ENCODE measurements around the gene NUAK1. TPM values are rescaled to one million over a fixed set of nuclear protein-coding genes. Genes with fewer than 3 reads are reported as not detected.

Gene NUAK1
- total RNA-seq, 4 donors from 2014 or later: 0.75 to 14.7 (median 3.5) TPM

DNA sequence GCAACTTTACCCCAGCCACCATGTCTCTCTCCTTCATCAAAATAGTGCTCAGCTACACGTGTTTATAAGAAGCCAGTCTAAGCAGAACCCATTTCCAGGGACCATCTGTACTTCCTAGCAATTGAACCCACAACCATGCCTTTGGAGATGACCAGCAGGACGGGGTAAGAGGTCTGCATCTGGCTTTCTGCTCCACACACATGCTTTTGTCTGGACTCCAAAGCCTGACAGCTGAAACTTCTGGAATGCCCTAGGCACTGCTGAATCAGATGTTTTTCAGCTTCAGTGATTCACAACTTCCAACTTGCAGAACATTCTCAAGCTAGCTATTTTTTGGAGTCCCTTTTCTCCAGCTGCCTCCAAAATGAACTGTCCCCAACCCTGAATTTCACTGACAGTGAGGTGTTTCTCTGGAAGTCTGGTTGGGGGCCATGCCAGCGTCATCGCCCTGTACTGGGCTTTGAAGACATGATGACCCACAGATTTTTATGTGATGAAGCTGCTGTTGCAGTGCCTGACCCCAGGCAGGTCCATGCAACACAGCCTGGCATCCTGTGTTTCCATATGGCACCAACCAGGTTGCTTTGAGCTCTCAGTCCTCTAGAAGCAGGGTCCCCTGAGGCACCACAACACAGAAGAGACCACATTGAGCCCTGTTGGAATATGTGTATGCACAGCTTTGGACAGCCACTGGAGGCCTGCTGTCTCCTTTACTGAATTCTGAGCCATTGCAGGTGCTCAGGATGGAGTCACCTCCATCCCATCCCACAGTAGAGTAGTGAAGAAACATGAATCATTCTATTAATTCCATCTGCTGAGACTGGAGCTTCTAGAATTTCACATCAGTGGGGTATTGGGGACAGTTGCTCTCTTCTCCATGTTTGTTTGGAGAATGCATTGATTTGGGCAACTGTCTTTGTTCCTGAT, 80.2 kb downstream of the NUAK1 start:
- in situ Hi-C loops (cut with MboI; ENCODE audit: low pct_ligation_motif_present in 1 of 4, low pct_unique_long_range_greater_than_20kb in 1 of 4, low sequenced_read_pairs in 3 of 4) (no loop called here), intact Hi-C loops (cut with DNase I; ENCODE audit: low total_unique reads) (no loop called here)
- TF ChIP-seq EP300 (IDR thresholded peaks at IDR 0.05; ENCODE audit: low read depth): no peak
- TF ChIP-seq, protein P1, sequence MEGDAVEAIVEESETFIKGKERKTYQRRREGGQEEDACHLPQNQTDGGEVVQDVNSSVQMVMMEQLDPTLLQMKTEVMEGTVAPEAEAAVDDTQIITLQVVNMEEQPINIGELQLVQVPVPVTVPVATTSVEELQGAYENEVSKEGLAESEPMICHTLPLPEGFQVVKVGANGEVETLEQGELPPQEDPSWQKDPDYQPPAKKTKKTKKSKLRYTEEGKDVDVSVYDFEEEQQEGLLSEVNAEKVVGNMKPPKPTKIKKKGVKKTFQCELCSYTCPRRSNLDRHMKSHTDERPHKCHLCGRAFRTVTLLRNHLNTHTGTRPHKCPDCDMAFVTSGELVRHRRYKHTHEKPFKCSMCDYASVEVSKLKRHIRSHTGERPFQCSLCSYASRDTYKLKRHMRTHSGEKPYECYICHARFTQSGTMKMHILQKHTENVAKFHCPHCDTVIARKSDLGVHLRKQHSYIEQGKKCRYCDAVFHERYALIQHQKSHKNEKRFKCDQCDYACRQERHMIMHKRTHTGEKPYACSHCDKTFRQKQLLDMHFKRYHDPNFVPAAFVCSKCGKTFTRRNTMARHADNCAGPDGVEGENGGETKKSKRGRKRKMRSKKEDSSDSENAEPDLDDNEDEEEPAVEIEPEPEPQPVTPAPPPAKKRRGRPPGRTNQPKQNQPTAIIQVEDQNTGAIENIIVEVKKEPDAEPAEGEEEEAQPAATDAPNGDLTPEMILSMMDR (IDR thresholded peaks at IDR 0.05): no peak
- TF ChIP-seq POLR2AphosphoS5 (IDR thresholded peaks at IDR 0.05): no peak
- TF ChIP-seq POLR2A (IDR thresholded peaks at IDR 0.05): no peak
- WGBS, 2 donors (ENCODE audit: low coverage in 1 of 2): 68% methylated on average over 4 of the region's 4 CpGs; no CpG with 5 or more reads in 1 of the 2 donors
- H3K27ac ChIP-seq: no peak overlapping the region
- no peaks in the 10 kb centered on the region for H3K4me1 ChIP-seq
- no peak overlapping the region for H3K4me3 ChIP-seq
- no peaks in the 10 kb centered on the region for H3K27me3 ChIP-seq
- H3K9me3 ChIP-seq: no peaks in the 10 kb centered on the region
- H3K36me3 ChIP-seq: no peaks in the 10 kb centered on the region
- DNase-seq: no peak

DNA sequence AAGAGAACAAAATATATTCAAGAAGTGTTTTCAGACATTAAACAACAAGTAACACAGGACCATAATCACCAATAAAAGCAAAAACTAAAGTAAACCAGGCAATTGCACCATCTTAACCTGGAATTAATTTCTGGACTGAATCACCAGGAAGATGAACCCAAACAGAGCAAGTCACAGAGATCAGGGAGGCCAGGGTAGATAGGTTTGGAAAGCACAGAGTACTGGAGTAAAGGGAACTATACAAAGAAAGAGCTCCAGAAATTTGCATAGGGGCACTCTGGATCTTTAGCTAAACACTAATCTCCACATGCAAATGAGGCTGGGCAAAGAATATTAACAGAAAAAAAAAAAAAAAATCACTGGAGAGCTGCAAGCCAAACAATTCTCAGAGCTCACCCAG, 84.7 kb downstream of the NUAK1 start:
- Histone ChIP-seq H3K4me1 (no peaks in the 10 kb centered on the region), H3K27ac (no peak overlapping the region), H3K36me3 (no peaks in the 10 kb centered on the region), H3K4me3 (no peak overlapping the region), H3K27me3 (no peaks in the 10 kb centered on the region), H3K9me3 (no peaks in the 10 kb centered on the region)
- intact Hi-C loops (cut with DNase I; ENCODE audit: low total_unique reads): no loop called here
- DNase-seq: no peak
- in situ Hi-C loops (cut with MboI; ENCODE audit: low pct_ligation_motif_present in 1 of 4, low pct_unique_long_range_greater_than_20kb in 1 of 4, low sequenced_read_pairs in 3 of 4): no loop called here
- no peak for TF ChIP-seq EP300 (IDR thresholded peaks at IDR 0.05; ENCODE audit: low read depth)
- no peak for TF ChIP-seq POLR2A (IDR thresholded peaks at IDR 0.05)
- no peak for TF ChIP-seq POLR2AphosphoS5 (IDR thresholded peaks at IDR 0.05)
- TF ChIP-seq, protein P1 (IDR thresholded peaks at IDR 0.05): no peak

DNA sequence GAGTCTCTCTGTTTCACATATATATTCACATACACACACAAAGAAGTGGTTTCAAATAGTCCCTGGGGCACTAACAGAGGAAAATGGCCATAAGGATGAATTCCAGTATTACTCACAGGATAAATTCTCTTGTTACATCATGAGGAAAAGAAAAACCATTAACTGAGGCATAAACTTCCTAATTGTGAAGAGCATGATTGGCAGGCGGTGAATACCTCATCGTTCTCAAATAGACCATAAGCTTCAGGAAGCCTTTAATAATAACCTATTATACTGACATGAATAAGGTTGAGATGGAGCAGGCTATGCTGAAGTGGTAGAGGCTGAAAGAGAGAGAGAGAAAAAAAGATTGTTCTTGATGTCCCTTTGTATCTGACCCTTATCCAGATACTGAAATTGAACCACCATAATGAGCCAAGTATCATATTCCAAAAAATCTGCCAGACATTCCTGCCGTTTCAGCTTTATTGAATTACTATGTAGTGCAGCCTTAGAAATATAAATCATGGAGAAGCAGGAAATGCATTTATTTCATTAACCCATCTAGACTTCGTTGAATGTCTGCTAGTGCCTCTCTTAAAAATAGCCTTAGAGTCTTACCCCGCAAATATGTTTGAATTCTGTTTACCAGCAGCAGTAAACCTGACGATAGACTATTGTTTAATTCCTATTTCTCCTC, 86.8 kb downstream of the NUAK1 start:
- in situ Hi-C loops (cut with MboI; ENCODE audit: low pct_ligation_motif_present in 1 of 4, low pct_unique_long_range_greater_than_20kb in 1 of 4, low sequenced_read_pairs in 3 of 4) (no loop called here), intact Hi-C loops (cut with DNase I; ENCODE audit: low total_unique reads) (no loop called here)
- H3K36me3 ChIP-seq: no peaks in the 10 kb centered on the region
- no peak overlapping the region for H3K27ac ChIP-seq
- TF ChIP-seq POLR2AphosphoS5 (IDR thresholded peaks at IDR 0.05) (no peak), POLR2A (IDR thresholded peaks at IDR 0.05) (no peak), EP300 (IDR thresholded peaks at IDR 0.05; ENCODE audit: low read depth) (no peak)
- TF ChIP-seq, protein P1 (IDR thresholded peaks at IDR 0.05): no peak
- no peaks in the 10 kb centered on the region for H3K27me3 ChIP-seq
- DNase-seq: no peak
- H3K4me3 ChIP-seq: no peak overlapping the region
- H3K9me3 ChIP-seq: no peaks in the 10 kb centered on the region
- no peaks in the 10 kb centered on the region for H3K4me1 ChIP-seq
- WGBS, 2 donors (ENCODE audit: low coverage in 1 of 2): 69 to 75% methylated on average over 6 of the region's 6 CpGs

DNA sequence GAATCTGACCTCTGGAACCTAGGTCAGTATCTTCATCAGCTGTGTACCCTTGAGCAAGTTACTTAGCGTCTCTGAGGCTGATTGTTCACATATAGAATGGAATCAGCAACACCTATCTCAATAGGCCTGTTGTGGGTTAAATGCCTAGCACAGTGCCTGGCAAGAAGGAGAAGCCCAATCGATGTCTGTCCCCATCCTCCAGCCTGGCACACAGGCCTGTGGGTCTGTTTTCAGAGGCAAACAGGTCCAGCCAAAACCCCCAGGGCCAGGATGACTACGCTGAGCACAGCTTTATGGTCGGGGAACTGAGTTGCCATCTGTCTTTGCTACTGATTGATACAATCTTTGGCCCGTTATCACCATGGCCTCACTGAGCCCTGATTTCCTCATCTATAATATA, 89.2 kb downstream of the NUAK1 start:
- H3K4me3 ChIP-seq: no peak overlapping the region
- no peaks in the 10 kb centered on the region for H3K36me3 ChIP-seq
- DNase-seq: no peak
- no peaks in the 10 kb centered on the region for H3K27me3 ChIP-seq
- 84 to 89% methylated on average over 3 to 5 of the region's 5 CpGs for WGBS, 2 donors (ENCODE audit: low coverage in 1 of 2)
- H3K27ac ChIP-seq: no peak overlapping the region
- TF ChIP-seq POLR2AphosphoS5 (IDR thresholded peaks at IDR 0.05): no peak
- TF ChIP-seq POLR2A (IDR thresholded peaks at IDR 0.05): no peak
- TF ChIP-seq, protein P1 (IDR thresholded peaks at IDR 0.05): no peak
- TF ChIP-seq EP300 (IDR thresholded peaks at IDR 0.05; ENCODE audit: low read depth): no peak
- in situ Hi-C loops (cut with MboI; ENCODE audit: low pct_ligation_motif_present in 1 of 4, low pct_unique_long_range_greater_than_20kb in 1 of 4, low sequenced_read_pairs in 3 of 4): no loop called here
- intact Hi-C loops (cut with DNase I; ENCODE audit: low total_unique reads): no loop called here
- no peaks in the 10 kb centered on the region for H3K9me3 ChIP-seq
- no peaks in the 10 kb centered on the region for H3K4me1 ChIP-seq
